GM23248 (cell line): Measurements from ENCODE around the gene ZBTB32.

Experiments
- EZH2 ChIP-seq: fragments of 200-600 bp; sonication (generic); IDR thresholded peaks from 2 replicates; pipeline ENCODE4 v1.6.1; 2018; ENCODE audit warnings: antibody characterized with exemption, mild to moderate bottlenecking; ENCODE audit not compliant: insufficient read depth, poor library complexity, severe bottlenecking
- EZH2phosphoT487 ChIP-seq: fragments of 200-600 bp; sonication (generic); IDR thresholded peaks from 2 replicates; pipeline ENCODE4 v1.6.1; 2018; ENCODE audit warnings: antibody characterized with exemption, moderate library complexity, mild to moderate bottlenecking, low read depth; ENCODE audit not compliant: insufficient read depth

GRCh38 chr19:35723671-35724070 lies 19.3 kb downstream of the ZBTB32 start:
- TF ChIP-seq EZH2 (no peak), EZH2phosphoT487 (no peak)
